Naive thymus-derived CD8-positive, alpha-beta T cell (primary cell): ENCODE results near the gene PHETA1. TPM values are rescaled to one million over a fixed set of nuclear protein-coding genes. Genes with fewer than 3 reads are reported as not detected.

Source experiments
- ATAC-seq, 2 donors: fragments of 150-1000 bp; cut with Tn5 transposase in 1 of 2; sonication (Bioruptor Pico), chemical (Tn5 transposase) in 1 of 2; 1 replicate in 1 of 2; 2 replicates in 1 of 2; pipeline ENCODE4 v1.10.0; 2021; ENCODE audit warnings: mild to moderate bottlenecking in 2 of 2, moderate library complexity in 2 of 2
- POLR2A ChIA-PET: fragments of 350-600 bp; sonication (Branson Sonifier 250); formaldehyde crosslinking; loops from one replicate; lab custom pipeline; 2021; ENCODE audit warnings: antibody characterized with exemption; lab: Charles Lee
- DNase-seq, 10 donors: peaks; one replicate each; pipeline versions ENCODE4 v3.0.0 to v3.0.0-alpha.2; 2020 to 2022
- H3K27ac Mint-ChIP-seq, 10 donors: one replicate each; pipeline ENCODE4 v1.8.0; 2020 to 2022; ENCODE audit warnings: mild to moderate bottlenecking in 10 of 10, mixed read lengths in 10 of 10, moderate library complexity in 4 of 10, inconsistent platforms in 1 of 10
- H3K27me3 Mint-ChIP-seq, 5 donors: one replicate each; pipeline ENCODE4 v1.8.0; 2021 to 2022; ENCODE audit warnings: mixed read lengths in 5 of 5
- H3K36me3 Mint-ChIP-seq, 3 donors: one replicate each; pipeline ENCODE4 v1.8.0; 2020 to 2022; ENCODE audit warnings: mixed read lengths in 3 of 3, mild to moderate bottlenecking in 2 of 3, inconsistent platforms in 1 of 3
- H3K4me1 Mint-ChIP-seq, 4 donors: one replicate each; pipeline ENCODE4 v1.8.0; 2021 to 2022; ENCODE audit warnings: mixed read lengths in 4 of 4
- H3K4me3 Mint-ChIP-seq, 10 donors: one replicate each; pipeline ENCODE4 v1.8.0; 2020 to 2022; ENCODE audit warnings: mild to moderate bottlenecking in 10 of 10, mixed read lengths in 10 of 10, moderate library complexity in 6 of 10, inconsistent platforms in 1 of 10
- H3K9me3 Mint-ChIP-seq, 9 donors: one replicate each; pipeline ENCODE4 v1.8.0; 2020 to 2022; ENCODE audit warnings: mixed read lengths in 9 of 9, mild to moderate bottlenecking in 3 of 9, inconsistent platforms in 1 of 9, moderate library complexity in 1 of 9
- polyA plus RNA-seq, 3 donors: library from polyadenylated mRNA; unstranded; fragments of 300-500 nt; fragmentation: Illumina TruSeq; gene quantifications; one replicate each; pipeline ENCODE4 v1.2.3, GENCODE V29; 2021
- total RNA-seq, 8 experiments: library from RNA in 2 of 8; stranded (reverse) in 2 of 8; gene quantifications; one replicate each; pipeline ENCODE4 v1.2.3 and lab custom pipeline; 2021 to 2026

PHETA1 gene
- total and polyA plus RNA-seq, 5 experiments from 2014 or later: 0.11 to 3.8 (median 1.5) TPM

GRCh38 chr12:111321317-111321716 is 47.6 kb downstream of the PHETA1 start:
- ATAC-seq (no peak), DNase-seq (no peak)
- peaks cover 0 to 2% (median 0%) of the 10 kb centered on the region in 5 donors for H3K27me3 Mint-ChIP-seq
- POLR2A ChIA-PET: interaction anchor here (0.6 kb wide), 1 partner anchor 17 kb away, joined by 3 read pairs; no protein-coding TSS in a partner anchor
- no peak overlapping the region for H3K27ac Mint-ChIP-seq
- H3K36me3 Mint-ChIP-seq: no peaks in the 10 kb centered on the region
- no peaks in the 10 kb centered on the region for H3K4me1 Mint-ChIP-seq
- no peaks in the 10 kb centered on the region for H3K9me3 Mint-ChIP-seq
- H3K4me3 Mint-ChIP-seq: no peak overlapping the region

GRCh38 chr12:111320258-111321050 is 48.4 kb downstream of the PHETA1 start:
- DNase-seq (no peak), ATAC-seq (no peak)
- Mint-ChIP-seq H3K36me3 (no peaks in the 10 kb centered on the region), H3K4me1 (no peaks in the 10 kb centered on the region), H3K4me3 (no peak overlapping the region), H3K27ac (no peak overlapping the region), H3K9me3 (no peaks in the 10 kb centered on the region), H3K27me3 (peaks cover 0 to 5% (median 0%) of the 10 kb centered on the region in 5 donors)
- POLR2A ChIA-PET: no interaction called here

GRCh38 chr12:111319600-111320257 is 49.2 kb downstream of the PHETA1 start:
- Mint-ChIP-seq H3K9me3 (no peaks in the 10 kb centered on the region), H3K4me3 (no peak overlapping the region), H3K27me3 (peaks cover 0 to 5% (median 0%) of the 10 kb centered on the region in 5 donors), H3K4me1 (no peaks in the 10 kb centered on the region), H3K36me3 (no peaks in the 10 kb centered on the region), H3K27ac (no peak overlapping the region)
- POLR2A ChIA-PET: no interaction called here
- ATAC-seq (no peak), DNase-seq (no peak)

- peaks cover 3 to 12% (median 7%) of the 10 kb centered on the region in 5 donors for H3K27me3 Mint-ChIP-seq
- no peak overlapping the region for H3K27ac Mint-ChIP-seq
- POLR2A ChIA-PET: interaction anchor here (0.7 kb wide), 2 partner anchors 14 to 422 kb away, joined by 3 read pairs; no protein-coding TSS in a partner anchor
- ATAC-seq (no peak), DNase-seq (no peak)
- peaks cover 4 to 6% (median 6%) of the 10 kb centered on the region in 4 donors for H3K4me1 Mint-ChIP-seq
- H3K9me3 Mint-ChIP-seq: no peaks in the 10 kb centered on the region
- no peak overlapping the region for H3K4me3 Mint-ChIP-seq
- H3K36me3 Mint-ChIP-seq: no peaks in the 10 kb centered on the region
These were observed 50.4 kb downstream of the PHETA1 start for GRCh38 chr12:111318450-111318849.

GRCh38 chr12:111316671-111317070 is 52.2 kb downstream of the PHETA1 start:
- no peak for DNase-seq
- H3K4me1 Mint-ChIP-seq: peaks cover 4 to 7% (median 6%) of the 10 kb centered on the region in 4 donors
- no peak overlapping the region for H3K27ac Mint-ChIP-seq
- peaks cover 3 to 12% (median 7%) of the 10 kb centered on the region in 5 donors for H3K27me3 Mint-ChIP-seq
- no peaks in the 10 kb centered on the region for H3K9me3 Mint-ChIP-seq
- no peaks in the 10 kb centered on the region for H3K36me3 Mint-ChIP-seq
- ATAC-seq: no peak
- H3K4me3 Mint-ChIP-seq: no peak overlapping the region
- POLR2A ChIA-PET: interaction anchor here (0.7 kb wide), 1 partner anchor 292 kb away, joined by 4 read pairs; no protein-coding TSS in a partner anchor

- H3K9me3 Mint-ChIP-seq: no peaks in the 10 kb centered on the region
- ATAC-seq: no peak
- DNase-seq: no peak
- no peak overlapping the region for H3K4me3 Mint-ChIP-seq
- no peaks in the 10 kb centered on the region for H3K36me3 Mint-ChIP-seq
- H3K4me1 Mint-ChIP-seq: peaks cover 4 to 7% (median 6%) of the 10 kb centered on the region in 4 donors
- no peak overlapping the region for H3K27ac Mint-ChIP-seq
- H3K27me3 Mint-ChIP-seq: peaks cover 3 to 12% (median 7%) of the 10 kb centered on the region in 5 donors
- POLR2A ChIA-PET: no interaction called here
These were observed 53.8 kb downstream of the PHETA1 start for GRCh38 chr12:111314953-111315539.

- no peaks in the 10 kb centered on the region for H3K9me3 Mint-ChIP-seq
- peaks cover 9 to 15% (median 12%) of the 10 kb centered on the region in 4 donors for H3K4me1 Mint-ChIP-seq
- peak overlapping the region in 1 of 10 donors; percentile 15 for H3K4me3 Mint-ChIP-seq
- peak overlapping the region in 2 of 10 donors; percentile 35 to 48 for H3K27ac Mint-ChIP-seq
- H3K36me3 Mint-ChIP-seq: no peaks in the 10 kb centered on the region
- peaks cover 3 to 13% (median 7%) of the 10 kb centered on the region in 5 donors for H3K27me3 Mint-ChIP-seq
- peak; percentile 66 for ATAC-seq
- POLR2A ChIA-PET: no interaction called here
- DNase-seq: peak; percentile 35 to 82 (median 69)
These were observed 55.0 kb downstream of the PHETA1 start for GRCh38 chr12:111313833-111314259.

- POLR2A ChIA-PET: no interaction called here
- no peak overlapping the region for H3K27ac Mint-ChIP-seq
- DNase-seq (no peak), ATAC-seq (no peak)
- H3K4me1 Mint-ChIP-seq: peaks cover 9 to 15% (median 12%) of the 10 kb centered on the region in 4 donors
- H3K36me3 Mint-ChIP-seq: no peaks in the 10 kb centered on the region
- no peak overlapping the region for H3K4me3 Mint-ChIP-seq
- no peaks in the 10 kb centered on the region for H3K9me3 Mint-ChIP-seq
- peaks cover 3 to 13% (median 7%) of the 10 kb centered on the region in 5 donors for H3K27me3 Mint-ChIP-seq
These were observed 56.2 kb downstream of the PHETA1 start for GRCh38 chr12:111312708-111313107.

GRCh38 chr12:111312016-111312415 is 56.9 kb downstream of the PHETA1 start:
- Mint-ChIP-seq H3K36me3 (no peaks in the 10 kb centered on the region), H3K4me1 (peaks cover 9 to 15% (median 12%) of the 10 kb centered on the region in 4 donors), H3K27ac (no peak overlapping the region), H3K4me3 (no peak overlapping the region), H3K27me3 (peaks cover 3 to 13% (median 7%) of the 10 kb centered on the region in 5 donors), H3K9me3 (peaks cover 0 to 3% (median 0%) of the 10 kb centered on the region in 9 donors)
- POLR2A ChIA-PET: no interaction called here
- DNase-seq (no peak), ATAC-seq (no peak)

GRCh38 chr12:111311011-111311410 is 57.9 kb downstream of the PHETA1 start:
- H3K4me1 Mint-ChIP-seq: peaks cover 9 to 15% (median 12%) of the 10 kb centered on the region in 4 donors

More at GRCh38 chr12:111311011-111311410, 57.9 kb downstream of the PHETA1 start:
- DNase-seq: no peak
- ATAC-seq: no peak
- peaks cover 3 to 13% (median 7%) of the 10 kb centered on the region in 5 donors for H3K27me3 Mint-ChIP-seq
- H3K9me3 Mint-ChIP-seq: peaks cover 0 to 8% (median 1%) of the 10 kb centered on the region in 9 donors
- no peak overlapping the region for H3K4me3 Mint-ChIP-seq
- POLR2A ChIA-PET: no interaction called here
- peak overlapping the region in 1 of 10 donors; percentile 15 for H3K27ac Mint-ChIP-seq
- no peaks in the 10 kb centered on the region for H3K36me3 Mint-ChIP-seq
